Stimulated activated memory B cell treated with anti-CD40 and anti-IgM and Interleukin-4, amounts not matched to agents 10 μg/mL and 1 μg/mL and 100 μg/mL, for 72 hours (primary cell): ENCODE measurements around the gene ZNF263.
"Not testable (repeated sequence)": the region's sequence is repeated elsewhere in the genome, so short reads cannot be mapped to it uniquely, and the experiment has no call there.

Source experiments
- ATAC-seq: fragments of 150-1000 bp; cut with Tn5 transposase; 2 replicates; pipeline ENCODE4 v1.10.0; 2021
- H3K27ac Mint-ChIP-seq: one replicate; pipeline ENCODE4 v1.8.0; 2022; ENCODE audit warnings: mild to moderate bottlenecking, mixed read lengths
- H3K27me3 Mint-ChIP-seq: one replicate; pipeline ENCODE4 v1.8.0; 2022; ENCODE audit warnings: mixed read lengths
- H3K36me3 Mint-ChIP-seq: one replicate; pipeline ENCODE4 v1.8.0; 2022; ENCODE audit warnings: mixed read lengths
- H3K4me1 Mint-ChIP-seq: one replicate; pipeline ENCODE4 v1.8.0; 2022; ENCODE audit warnings: mixed read lengths
- H3K4me3 Mint-ChIP-seq: one replicate; pipeline ENCODE4 v1.8.0; 2022; ENCODE audit warnings: mild to moderate bottlenecking, moderate library complexity, mixed read lengths
- H3K9me3 Mint-ChIP-seq: one replicate; pipeline ENCODE4 v1.8.0; 2022; ENCODE audit warnings: mixed read lengths

Gene ZNF263

DNA sequence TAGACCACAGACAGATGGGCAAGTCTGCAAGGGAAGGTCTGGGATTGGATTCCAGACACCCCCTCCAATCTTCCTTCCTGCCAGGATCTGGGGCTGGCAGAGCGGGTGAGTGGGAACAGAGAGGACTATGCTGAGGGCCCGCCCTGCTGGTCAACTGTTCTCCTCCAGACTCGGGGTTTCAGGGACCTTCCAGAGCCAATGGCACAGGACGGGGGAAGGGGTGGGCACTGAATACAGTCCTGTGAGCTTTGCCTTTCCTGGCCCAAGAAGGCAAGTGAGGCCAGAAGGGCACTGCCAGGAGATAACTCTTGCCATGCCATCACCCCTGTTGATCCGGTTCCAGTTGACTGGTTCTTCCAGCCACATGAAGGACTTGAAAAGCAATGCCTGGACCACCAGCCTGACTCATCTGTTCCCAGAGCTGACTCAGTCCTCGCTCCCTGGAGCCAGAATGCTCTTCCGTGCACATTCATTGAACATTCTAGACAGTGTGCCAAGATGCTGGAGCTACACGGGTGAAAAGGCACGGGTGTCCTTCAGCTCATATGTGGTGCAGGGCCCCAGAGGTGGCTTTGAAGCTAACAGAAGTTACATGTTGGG is 26.3 kb upstream of the ZNF263 start:
- Mint-ChIP-seq H3K4me1 (peaks cover under 1% of the 10 kb centered on the region), H3K4me3 (no peak overlapping the region), H3K27me3 (peaks cover 28% of the 10 kb centered on the region), H3K36me3 (no peaks in the 10 kb centered on the region), H3K27ac (no peak overlapping the region), H3K9me3 (no peaks in the 10 kb centered on the region)
- ATAC-seq, result no peak

DNA sequence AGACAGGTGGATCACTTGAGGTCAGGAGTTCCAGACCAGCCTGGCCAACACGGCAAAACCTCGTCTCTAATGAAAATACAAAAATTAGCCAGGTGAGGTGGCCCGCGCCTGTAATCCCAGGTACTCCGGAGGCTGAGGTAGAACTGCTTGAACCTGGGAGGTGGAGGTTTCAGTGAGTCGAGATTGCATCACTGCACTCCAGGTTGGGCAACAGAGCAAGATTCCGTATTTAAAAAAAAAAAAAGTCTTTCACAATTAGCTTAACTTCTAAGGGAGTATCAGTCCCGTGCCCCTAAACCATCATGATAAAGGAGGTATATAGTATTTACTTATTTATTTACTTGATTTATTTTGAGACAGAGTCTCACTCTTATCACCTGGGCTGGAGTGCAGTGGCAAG is 23.5 kb upstream of the ZNF263 start:
- Mint-ChIP-seq H3K4me1 (peaks cover 22% of the 10 kb centered on the region), H3K27me3 (peaks cover 28% of the 10 kb centered on the region)
- no peak for ATAC-seq

GRCh38 chr16:3262517-3262916 is 20.8 kb upstream of the ZNF263 start:
- no peaks in the 10 kb centered on the region for H3K9me3 Mint-ChIP-seq
- peaks cover 5% of the 10 kb centered on the region for H3K36me3 Mint-ChIP-seq
- peak overlapping the region; percentile 46 for H3K4me3 Mint-ChIP-seq
- peaks cover 27% of the 10 kb centered on the region for H3K4me1 Mint-ChIP-seq
- peaks cover 9% of the 10 kb centered on the region for H3K27me3 Mint-ChIP-seq
- H3K27ac Mint-ChIP-seq, result peak overlapping the region; percentile 95
- ATAC-seq, result no peak

More for the DNA sequence above, 23.5 kb upstream of the ZNF263 start:
- Mint-ChIP-seq H3K27ac (no peak overlapping the region), H3K4me3 (no peak overlapping the region), H3K9me3 (no peaks in the 10 kb centered on the region), H3K36me3 (no peaks in the 10 kb centered on the region)

GRCh38 chr16:3264137-3265036 is 18.9 kb upstream of the ZNF263 start:
- peak; percentile 95 for ATAC-seq
- no peaks in the 10 kb centered on the region for H3K9me3 Mint-ChIP-seq
- peaks cover 16% of the 10 kb centered on the region for H3K36me3 Mint-ChIP-seq
- H3K4me1 Mint-ChIP-seq, result peaks cover 27% of the 10 kb centered on the region
- peak overlapping the region; percentile 84 for H3K4me3 Mint-ChIP-seq
- H3K27me3 Mint-ChIP-seq, result no peaks in the 10 kb centered on the region
- H3K27ac Mint-ChIP-seq, result peak overlapping the region; percentile 95

- H3K4me3 Mint-ChIP-seq, result no peak overlapping the region
Measured at GRCh38 chr16:3266873-3267537, 16.3 kb upstream of the ZNF263 start.

DNA sequence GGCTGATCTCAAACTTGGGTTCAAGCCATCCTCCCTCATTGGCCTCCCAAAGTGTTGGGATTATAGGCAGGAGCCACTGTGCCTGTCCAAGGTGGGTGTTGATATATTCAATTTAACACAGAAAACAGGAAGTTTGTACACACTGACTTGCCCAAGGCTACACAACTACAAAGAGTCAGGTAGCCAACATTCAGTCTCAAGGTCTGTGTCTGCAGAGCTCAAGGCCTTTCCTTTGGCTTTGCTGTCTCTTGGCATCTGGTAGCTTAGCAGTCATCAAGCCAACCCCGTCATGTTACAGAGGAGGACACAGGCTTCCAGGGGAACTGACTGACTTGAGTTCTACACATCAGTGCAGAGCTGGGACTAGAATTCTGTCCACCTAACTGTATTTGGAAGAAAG is 15.0 kb upstream of the ZNF263 start:
- Mint-ChIP-seq H3K4me3 (no peak overlapping the region), H3K9me3 (no peaks in the 10 kb centered on the region), H3K27ac (no peak overlapping the region), H3K36me3 (peaks cover 17% of the 10 kb centered on the region), H3K27me3 (no peaks in the 10 kb centered on the region), H3K4me1 (peaks cover 13% of the 10 kb centered on the region)
- ATAC-seq, result no peak

More at GRCh38 chr16:3266873-3267537, 16.3 kb upstream of the ZNF263 start:
- no peak for ATAC-seq
- no peaks in the 10 kb centered on the region for H3K27me3 Mint-ChIP-seq
- peaks cover 17% of the 10 kb centered on the region for H3K36me3 Mint-ChIP-seq
- H3K4me1 Mint-ChIP-seq, result peaks cover 26% of the 10 kb centered on the region
- no peak overlapping the region for H3K27ac Mint-ChIP-seq
- no peaks in the 10 kb centered on the region for H3K9me3 Mint-ChIP-seq

GRCh38 chr16:3270718-3271117 is 12.6 kb upstream of the ZNF263 start:
- not testable (repeated sequence) for H3K4me3 Mint-ChIP-seq, ATAC-seq, H3K4me1 Mint-ChIP-seq

GRCh38 chr16:3271281-3271680 is 12.0 kb upstream of the ZNF263 start:
- H3K27ac Mint-ChIP-seq, H3K4me1 Mint-ChIP-seq, H3K27me3 Mint-ChIP-seq, H3K4me3 Mint-ChIP-seq, ATAC-seq, H3K9me3 Mint-ChIP-seq: not testable (repeated sequence)
- H3K36me3 Mint-ChIP-seq, result peaks cover 17% of the 10 kb centered on the region

More at GRCh38 chr16:3270718-3271117, 12.6 kb upstream of the ZNF263 start:
- H3K9me3 Mint-ChIP-seq, H3K27ac Mint-ChIP-seq, H3K27me3 Mint-ChIP-seq: not testable (repeated sequence)
- peaks cover 17% of the 10 kb centered on the region for H3K36me3 Mint-ChIP-seq

- H3K9me3 Mint-ChIP-seq, result no peaks in the 10 kb centered on the region
- ATAC-seq, result no peak
- H3K4me3 Mint-ChIP-seq, result no peak overlapping the region
- H3K36me3 Mint-ChIP-seq, result peaks cover under 1% of the 10 kb centered on the region
- no peaks in the 10 kb centered on the region for H3K27me3 Mint-ChIP-seq
- H3K27ac Mint-ChIP-seq, result no peak overlapping the region
- H3K4me1 Mint-ChIP-seq, result no peaks in the 10 kb centered on the region
Measured at GRCh38 chr16:3274490-3274889, 8.8 kb upstream of the ZNF263 start.

DNA sequence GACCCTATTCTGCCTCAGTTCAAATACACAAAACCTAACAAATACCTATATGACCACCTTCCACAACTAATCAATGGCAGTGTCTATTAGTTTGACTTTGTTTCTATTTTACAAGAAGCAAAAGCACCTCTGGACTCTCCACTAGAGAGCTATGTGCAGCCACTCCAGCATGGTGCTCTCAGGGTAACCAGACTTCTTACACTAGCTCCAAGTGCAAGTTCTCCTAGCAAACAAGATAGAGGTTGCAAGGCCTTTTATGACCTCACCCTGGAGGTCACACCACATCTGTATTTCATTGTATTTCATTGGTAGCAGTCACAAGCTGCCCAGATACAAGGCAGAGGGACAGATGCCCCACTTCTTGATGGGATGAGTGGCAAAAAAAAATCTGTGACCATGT is 8.3 kb upstream of the ZNF263 start:
- no peaks in the 10 kb centered on the region for H3K36me3 Mint-ChIP-seq
- H3K9me3 Mint-ChIP-seq, result no peaks in the 10 kb centered on the region
- H3K27ac Mint-ChIP-seq, result no peak overlapping the region
- no peak overlapping the region for H3K4me3 Mint-ChIP-seq
- no peaks in the 10 kb centered on the region for H3K27me3 Mint-ChIP-seq
- no peak for ATAC-seq
- no peaks in the 10 kb centered on the region for H3K4me1 Mint-ChIP-seq

DNA sequence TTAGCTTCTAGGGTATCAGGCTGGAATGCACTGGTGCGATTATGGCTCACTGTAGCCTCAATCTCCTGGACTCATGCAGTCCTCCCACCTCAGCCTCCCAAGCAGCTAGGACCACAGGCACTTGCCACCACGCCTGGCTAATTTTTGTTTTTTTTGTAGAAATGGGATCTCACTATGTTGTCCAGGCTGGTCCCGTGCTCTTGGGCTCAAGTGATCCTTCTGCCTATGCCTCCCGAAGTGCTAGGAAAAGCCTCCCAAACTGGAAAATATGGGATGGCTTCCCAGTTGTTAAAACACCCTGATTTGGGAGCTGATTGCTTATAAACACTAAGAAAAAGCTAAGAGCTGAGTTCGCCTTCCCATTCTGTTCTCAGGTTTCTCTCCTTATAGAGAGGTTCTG is 6.6 kb upstream of the ZNF263 start:
- no peak for ATAC-seq
- Mint-ChIP-seq H3K9me3 (no peaks in the 10 kb centered on the region), H3K36me3 (no peaks in the 10 kb centered on the region), H3K4me1 (peaks cover under 1% of the 10 kb centered on the region), H3K27ac (no peak overlapping the region), H3K4me3 (no peak overlapping the region), H3K27me3 (no peaks in the 10 kb centered on the region)

DNA sequence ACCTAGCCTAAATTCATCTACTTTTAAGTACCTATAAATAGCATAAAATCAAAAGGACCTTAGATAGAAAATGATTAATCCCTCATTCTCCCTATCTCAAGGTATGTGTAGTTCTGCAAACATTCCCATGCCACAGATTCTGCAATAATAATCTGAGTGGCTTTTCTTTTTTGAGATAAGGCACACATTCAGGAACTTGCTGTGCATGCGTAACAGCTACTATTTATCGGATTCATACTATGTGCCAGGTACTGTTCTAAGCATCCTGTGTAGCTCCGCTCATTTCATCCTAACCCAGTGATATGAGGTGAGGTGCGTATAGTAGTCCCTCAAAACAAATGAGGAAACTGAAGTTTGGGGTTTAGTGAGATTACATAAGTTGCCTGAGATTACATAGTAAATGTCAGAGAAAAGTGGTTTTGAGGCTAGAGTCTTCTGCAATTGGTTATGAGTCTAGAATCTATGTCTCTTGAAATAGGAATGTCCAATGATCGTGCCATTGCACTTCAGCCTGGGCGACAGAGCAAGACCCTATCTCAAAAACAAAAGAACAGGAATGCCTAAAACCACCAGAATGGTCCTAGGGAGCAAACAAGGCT is 2.0 kb upstream of the ZNF263 start:
- Mint-ChIP-seq H3K4me1 (peaks cover 28% of the 10 kb centered on the region), H3K9me3 (no peaks in the 10 kb centered on the region), H3K36me3 (peaks cover 27% of the 10 kb centered on the region), H3K27ac (no peak overlapping the region), H3K27me3 (no peaks in the 10 kb centered on the region), H3K4me3 (peak overlapping the region; percentile 21)
- no peak for ATAC-seq

DNA sequence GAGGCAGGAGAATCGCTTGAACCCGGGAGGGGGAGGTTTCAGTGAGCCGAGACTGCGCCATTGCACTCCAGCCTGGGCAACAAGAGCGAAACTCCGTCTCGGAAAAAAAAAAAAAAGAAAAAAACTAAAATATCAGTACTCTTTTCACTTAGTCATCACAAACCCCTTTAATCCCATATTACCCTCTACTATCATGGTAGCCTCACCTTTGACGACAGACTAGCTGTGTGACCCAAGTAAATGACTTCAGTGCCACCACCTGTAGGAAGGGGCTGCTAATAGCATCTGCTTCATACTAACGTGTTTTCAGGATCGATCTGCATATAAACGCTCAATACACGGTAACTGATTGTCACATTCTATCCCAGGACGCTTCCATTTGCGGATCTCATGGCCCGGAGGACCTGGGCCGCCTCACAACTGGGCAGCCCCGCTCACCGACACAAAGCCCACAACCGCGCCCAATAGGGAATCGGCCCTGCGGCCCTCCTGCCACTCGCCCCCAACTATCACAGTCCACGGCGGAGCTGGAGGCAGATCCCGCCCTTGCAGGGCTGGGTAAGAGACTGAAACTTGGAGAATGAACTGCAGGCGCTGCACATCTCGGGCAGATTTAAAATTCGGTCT is 1.1 kb upstream of the ZNF263 start:
- peaks cover 28% of the 10 kb centered on the region for H3K4me1 Mint-ChIP-seq
- H3K27ac Mint-ChIP-seq, result peak overlapping the region; percentile 93
- ATAC-seq, result peak; percentile 60
- no peaks in the 10 kb centered on the region for H3K9me3 Mint-ChIP-seq
- peak overlapping the region; percentile 92 for H3K4me3 Mint-ChIP-seq
- H3K27me3 Mint-ChIP-seq, result no peaks in the 10 kb centered on the region
- peaks cover 35% of the 10 kb centered on the region for H3K36me3 Mint-ChIP-seq

DNA sequence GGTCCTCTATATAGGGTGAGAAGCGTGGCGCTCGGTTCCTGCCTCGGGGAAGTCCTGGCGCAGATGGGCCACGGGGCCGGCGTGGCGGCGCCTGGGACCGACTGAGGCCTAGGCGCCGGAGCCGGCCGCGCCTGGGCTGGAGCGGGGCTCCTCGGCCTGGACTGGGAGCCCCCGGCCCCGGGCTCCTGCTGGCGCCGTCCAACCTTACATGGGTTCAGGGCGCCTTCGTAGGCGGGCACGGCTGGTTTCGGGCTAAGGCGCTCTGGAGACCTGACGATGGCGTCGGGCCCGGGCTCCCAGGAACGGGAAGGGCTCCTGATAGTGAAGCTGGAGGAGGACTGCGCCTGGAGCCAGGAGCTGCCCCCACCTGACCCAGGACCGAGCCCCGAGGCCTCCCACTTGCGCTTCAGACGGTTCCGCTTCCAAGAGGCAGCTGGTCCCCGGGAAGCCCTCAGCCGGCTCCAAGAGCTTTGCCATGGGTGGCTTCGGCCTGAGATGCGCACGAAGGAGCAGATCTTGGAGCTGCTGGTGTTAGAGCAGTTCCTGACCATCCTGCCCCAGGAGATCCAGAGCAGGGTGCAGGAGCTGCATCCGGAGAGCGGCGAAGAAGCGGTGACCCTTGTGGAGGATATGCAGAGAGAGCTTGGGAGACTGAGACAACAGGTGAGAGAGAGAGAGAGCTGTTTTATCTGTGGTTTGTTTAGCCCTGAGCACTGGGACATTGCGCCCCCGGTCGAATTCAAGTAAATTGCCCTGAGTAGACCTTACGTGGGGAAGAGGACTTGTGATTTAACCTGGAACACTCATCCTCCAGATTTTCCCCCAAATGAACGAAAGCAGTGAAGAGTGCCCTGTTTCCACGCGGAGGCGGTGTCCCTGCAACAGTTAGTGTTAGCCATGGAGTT is 504 bp downstream of the ZNF263 start:
- peaks cover 3% of the 10 kb centered on the region for H3K9me3 Mint-ChIP-seq
- peaks cover 51% of the 10 kb centered on the region for H3K36me3 Mint-ChIP-seq
- peaks cover 28% of the 10 kb centered on the region for H3K4me1 Mint-ChIP-seq
- H3K27ac Mint-ChIP-seq, result peak overlapping the region; percentile 93
- ATAC-seq, result no peak
- no peaks in the 10 kb centered on the region for H3K27me3 Mint-ChIP-seq
- H3K4me3 Mint-ChIP-seq, result peak overlapping the region; percentile 92
